A673 (cell line): ENCODE measurements around the gene INTS4. TPM values are rescaled to one million over a fixed set of nuclear protein-coding genes. Genes with fewer than 3 reads are reported as not detected.

Source experiments
- BruUV-seq: library from RNA; stranded (reverse); fragments of 400-500 nt; replicated peaks from 2 replicates; lab custom pipeline; 2021; lab: Mats Ljungman, UMichigan
- CTCF ChIA-PET: fragments of 300-600 bp; sonication (Branson Sonifier 250); formaldehyde crosslinking; loops from one replicate; lab custom pipeline; 2022; ENCODE audit warnings: antibody characterized with exemption; lab: Charles Lee
- POLR2A ChIA-PET: fragments of 300-600 bp; sonication (Branson Sonifier 250); formaldehyde crosslinking; loops from one replicate; lab custom pipeline; 2022; ENCODE audit warnings: antibody characterized with exemption; ENCODE audit not compliant: low non-redundant PET; lab: Charles Lee
- DNase-seq: peaks from one replicate; pipeline ENCODE4 v3.0.0-alpha.2; 2015; ENCODE audit warnings: low spot score
- H3K27ac ChIP-seq: fragments of 200-600 bp; sonication (generic); 2 replicates; pipeline ENCODE4 v1.5.1; 2016; ENCODE audit warnings: mixed run types, low read depth, mild to moderate bottlenecking, mixed read lengths, antibody characterized with exemption, low read length; ENCODE audit not compliant: poor library complexity, severe bottlenecking
- H3K27me3 ChIP-seq: fragments of 200-600 bp; sonication (generic); replicated peaks from 2 replicates; pipeline ENCODE4 v1.6.1; 2017; ENCODE audit warnings: mixed run types, low read depth, mild to moderate bottlenecking, mixed read lengths, antibody characterized with exemption, low read length; ENCODE audit not compliant: insufficient read depth, poor library complexity
- H3K36me3 ChIP-seq: fragments of 200-600 bp; sonication (generic); 2 replicates; pipeline ENCODE4 v1.6.1; 2016; ENCODE audit warnings: mixed run types, mild to moderate bottlenecking, mixed read lengths, antibody characterized with exemption, low read length; ENCODE audit not compliant: insufficient read depth, poor library complexity, severe bottlenecking
- H3K4me1 ChIP-seq: fragments of 200-600 bp; sonication (generic); 2 replicates; pipeline ENCODE4 v1.6.1; 2017; ENCODE audit warnings: mixed run types, mild to moderate bottlenecking, mixed read lengths, antibody characterized with exemption, low read length; ENCODE audit not compliant: insufficient read depth, poor library complexity, severe bottlenecking
- H3K4me3 ChIP-seq: fragments of 200-600 bp; sonication (generic); 2 replicates; pipeline ENCODE4 v1.5.1; 2016; ENCODE audit warnings: low read depth, mixed run types, mild to moderate bottlenecking, mixed read lengths, low read length; ENCODE audit not compliant: poor library complexity, severe bottlenecking
- H3K9me3 ChIP-seq: fragments of 200-600 bp; sonication (generic); 2 replicates; pipeline ENCODE4 v1.6.1; 2016; ENCODE audit warnings: mixed run types, low read depth, mild to moderate bottlenecking, mixed read lengths, antibody characterized with exemption, low read length; ENCODE audit not compliant: poor library complexity, severe bottlenecking
- EZH2 ChIP-seq: fragments of 200-600 bp; sonication (generic); IDR thresholded peaks from 2 replicates; pipeline ENCODE4 v1.6.1; 2017; ENCODE audit warnings: borderline replicate concordance, low read depth, mild to moderate bottlenecking, mixed read lengths, antibody characterized with exemption, low read length; ENCODE audit not compliant: poor library complexity, severe bottlenecking
- intact Hi-C: fragments of 100-400 bp; cut with micrococcal nuclease; formaldehyde crosslinking; loops from one replicate; pipeline ENCODE4 v1.10.0; 2022; ENCODE audit not compliant: unreplicated experiment
- total RNA-seq: library from RNA; stranded (reverse); gene quantifications from 2 replicates; pipeline ENCODE4 v1.2.3, GENCODE V29; 2021
- TF ChIP-seq, protein P1 (sequence below): fragments of 300-800, 200-600 bp; sonication (generic); conservative IDR thresholded peaks from 2 replicates; pipeline ENCODE4 v1.5.1; 2017; ENCODE audit warnings: low read depth, mild to moderate bottlenecking, antibody characterized with exemption, low read length, moderate library complexity, mixed read lengths

Gene INTS4
- total RNA-seq, 1 experiment from 2014 or later: 66.1 TPM

DNA sequence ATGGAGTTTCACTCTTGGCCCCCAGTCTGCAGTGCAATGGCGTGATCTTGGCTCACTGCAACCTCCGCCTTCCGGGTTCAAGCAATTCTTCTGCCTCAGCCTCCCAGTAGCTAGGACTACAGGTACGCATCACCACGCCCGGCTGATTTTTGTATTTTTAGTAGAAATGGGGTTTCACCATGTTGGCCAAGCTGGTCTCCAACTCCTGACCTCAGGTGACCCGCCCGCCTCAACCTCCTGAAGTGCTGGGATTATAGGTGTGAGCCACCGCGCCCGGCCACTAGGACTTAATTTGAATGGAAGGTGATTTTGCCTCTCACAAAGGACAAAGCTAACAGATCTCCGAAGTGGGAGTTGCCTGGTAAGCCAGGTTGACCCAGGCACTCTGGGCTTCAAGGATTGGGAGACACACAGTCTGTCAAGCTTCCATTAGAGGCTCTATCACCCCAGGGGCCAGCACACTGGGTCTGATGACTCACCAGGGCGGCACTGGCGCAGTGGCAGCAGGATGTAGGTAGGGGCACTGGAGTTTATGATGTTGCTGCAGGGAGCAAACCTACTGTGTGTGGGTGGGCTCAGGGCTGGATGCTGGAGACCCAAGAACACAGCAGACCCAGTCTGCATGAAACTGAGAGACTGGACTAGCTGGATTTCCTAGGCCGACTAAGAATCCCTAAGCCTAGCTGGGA lies 46.4 kb upstream of the INTS4 start:
- CTCF ChIA-PET: no interaction called here

DNA sequence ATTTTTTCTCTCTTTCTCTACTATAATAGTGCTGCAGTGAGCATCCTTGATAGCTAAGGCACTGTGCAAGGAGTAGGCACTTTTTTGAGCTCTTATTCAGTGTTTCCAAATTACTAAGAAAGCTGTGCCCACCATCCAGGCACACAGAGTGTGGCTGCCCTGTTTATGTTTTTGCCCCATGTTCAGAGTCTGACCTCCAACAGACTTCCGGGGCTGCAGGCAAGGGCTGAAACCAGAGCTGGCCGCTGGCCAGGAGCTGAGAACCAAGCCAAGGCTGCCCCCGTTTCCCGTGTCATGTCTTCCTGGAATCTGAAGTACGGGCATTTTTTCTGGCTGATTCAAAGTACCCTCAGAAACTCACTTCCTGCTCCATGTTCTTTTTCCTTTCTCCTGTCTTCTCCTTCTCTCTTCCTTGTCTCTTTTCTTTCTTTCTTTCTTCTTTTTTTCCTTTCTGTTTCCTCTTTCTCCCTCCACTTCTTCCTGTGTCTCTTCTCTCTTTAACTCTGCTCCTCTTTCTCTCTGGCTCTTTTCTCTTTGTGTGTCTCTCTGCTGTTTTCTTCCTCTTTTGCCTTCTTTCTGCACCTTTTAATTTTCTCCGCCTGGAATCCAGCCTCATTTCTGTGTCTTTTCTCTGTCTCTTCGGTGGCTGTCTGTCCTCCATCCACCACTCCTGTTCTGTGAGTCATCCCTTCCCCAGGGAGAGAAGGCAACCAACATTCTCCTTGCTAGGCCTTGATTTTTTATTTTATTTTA lies 45.6 kb upstream of the INTS4 start:
- TF ChIP-seq, protein P1, sequence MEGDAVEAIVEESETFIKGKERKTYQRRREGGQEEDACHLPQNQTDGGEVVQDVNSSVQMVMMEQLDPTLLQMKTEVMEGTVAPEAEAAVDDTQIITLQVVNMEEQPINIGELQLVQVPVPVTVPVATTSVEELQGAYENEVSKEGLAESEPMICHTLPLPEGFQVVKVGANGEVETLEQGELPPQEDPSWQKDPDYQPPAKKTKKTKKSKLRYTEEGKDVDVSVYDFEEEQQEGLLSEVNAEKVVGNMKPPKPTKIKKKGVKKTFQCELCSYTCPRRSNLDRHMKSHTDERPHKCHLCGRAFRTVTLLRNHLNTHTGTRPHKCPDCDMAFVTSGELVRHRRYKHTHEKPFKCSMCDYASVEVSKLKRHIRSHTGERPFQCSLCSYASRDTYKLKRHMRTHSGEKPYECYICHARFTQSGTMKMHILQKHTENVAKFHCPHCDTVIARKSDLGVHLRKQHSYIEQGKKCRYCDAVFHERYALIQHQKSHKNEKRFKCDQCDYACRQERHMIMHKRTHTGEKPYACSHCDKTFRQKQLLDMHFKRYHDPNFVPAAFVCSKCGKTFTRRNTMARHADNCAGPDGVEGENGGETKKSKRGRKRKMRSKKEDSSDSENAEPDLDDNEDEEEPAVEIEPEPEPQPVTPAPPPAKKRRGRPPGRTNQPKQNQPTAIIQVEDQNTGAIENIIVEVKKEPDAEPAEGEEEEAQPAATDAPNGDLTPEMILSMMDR: no peak
- no peak for TF ChIP-seq EZH2
- H3K36me3 ChIP-seq: no peaks in the 10 kb centered on the region
- POLR2A ChIA-PET: no interaction called here
- no peak overlapping the region for H3K4me3 ChIP-seq
- DNase-seq: peak; percentile 81
- no peaks in the 10 kb centered on the region for H3K27me3 ChIP-seq
- peaks cover 18% of the 10 kb centered on the region for H3K4me1 ChIP-seq
- intact Hi-C loops: no loop called here
- TSS peak; percentile 52 for BruUV-seq
- H3K27ac ChIP-seq: peak overlapping the region; percentile 68
- H3K9me3 ChIP-seq: no peaks in the 10 kb centered on the region
- CTCF ChIA-PET: interaction anchor here (0.6 kb wide), 2 partner anchors 32 to 749 kb away, joined by 3 to 6 read pairs; no protein-coding TSS in a partner anchor

More for the DNA sequence above, 46.4 kb upstream of the INTS4 start:
- Histone ChIP-seq H3K4me1 (peaks cover 21% of the 10 kb centered on the region), H3K27me3 (no peaks in the 10 kb centered on the region), H3K4me3 (no peak overlapping the region), H3K36me3 (no peaks in the 10 kb centered on the region), H3K9me3 (no peaks in the 10 kb centered on the region), H3K27ac (no peak overlapping the region)
- peak; percentile 43 for DNase-seq
- TF ChIP-seq, protein P1: no peak
- no peak for TF ChIP-seq EZH2
- POLR2A ChIA-PET: no interaction called here
- BruUV-seq: no TSS peak
- intact Hi-C loops: no loop called here

DNA sequence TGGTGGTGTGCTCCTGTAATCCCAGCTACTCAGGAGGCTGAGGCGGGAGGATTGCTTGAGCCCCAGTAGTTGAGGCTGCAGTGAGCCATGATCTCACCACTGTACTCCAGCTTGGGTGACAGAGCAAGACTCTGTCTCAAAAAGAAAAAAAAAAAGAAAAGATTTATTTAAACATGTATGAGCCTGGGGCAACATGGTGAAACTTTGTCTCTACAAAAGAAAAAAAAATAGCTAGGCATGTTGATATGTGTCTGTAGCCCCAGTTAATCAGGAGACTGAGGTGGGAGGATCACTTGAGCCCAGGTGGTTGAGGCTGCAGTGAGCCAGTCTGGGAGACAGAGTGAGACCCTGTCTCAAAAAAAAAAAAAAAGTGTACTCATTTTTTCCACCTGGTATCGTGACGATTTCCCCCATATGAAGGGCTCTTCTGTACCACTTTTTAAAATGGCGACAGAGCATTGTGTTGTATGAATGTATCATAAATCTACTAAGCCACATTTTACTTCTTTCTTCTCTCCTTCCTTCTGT lies 45.0 kb upstream of the INTS4 start:
- no peak for DNase-seq
- intact Hi-C loops: no loop called here
- CTCF ChIA-PET: interaction anchor here (0.6 kb wide), 1 partner anchor 749 kb away, joined by 3 read pairs; no protein-coding TSS in a partner anchor
- no TSS peak for BruUV-seq
- POLR2A ChIA-PET: no interaction called here
- Histone ChIP-seq H3K27me3 (no peaks in the 10 kb centered on the region), H3K27ac (peak overlapping the region; percentile 68), H3K9me3 (no peaks in the 10 kb centered on the region), H3K4me1 (peaks cover 18% of the 10 kb centered on the region), H3K36me3 (no peaks in the 10 kb centered on the region), H3K4me3 (no peak overlapping the region)
- no peak for TF ChIP-seq EZH2
- TF ChIP-seq, protein P1: no peak
